Ishikawa (cell line): ENCODE data around the gene ARPP21.

Source experiments
- CEBPB ChIP-seq: IDR thresholded peaks from 2 replicates; pipeline ENCODE4 v1.6.1; 2012
- CREB1 ChIP-seq: IDR thresholded peaks from 2 replicates; pipeline ENCODE4 v1.6.1; 2012; ENCODE audit warnings: low read depth
- EGR1 ChIP-seq: IDR thresholded peaks from 2 replicates; pipeline ENCODE4 v1.6.1; 2012
- EP300 ChIP-seq: IDR thresholded peaks from 2 replicates; pipeline ENCODE4 v1.6.1; 2012; ENCODE audit warnings: borderline replicate concordance
- FOXM1 ChIP-seq: IDR thresholded peaks from 2 replicates; pipeline ENCODE4 v1.6.1; 2012; ENCODE audit warnings: low read depth, borderline replicate concordance
- MAX ChIP-seq: IDR thresholded peaks from 2 replicates; pipeline ENCODE4 v1.6.1; 2012
- NFIC ChIP-seq: IDR thresholded peaks from 2 replicates; pipeline ENCODE4 v1.6.1; 2012
- RAD21 ChIP-seq: IDR thresholded peaks from 2 replicates; pipeline ENCODE4 v1.6.1; 2012; ENCODE audit warnings: low read depth
- TAF1 ChIP-seq: IDR thresholded peaks from 2 replicates; pipeline ENCODE4 v1.6.1; 2012; ENCODE audit warnings: low read depth, mild to moderate bottlenecking
- TEAD4 ChIP-seq: IDR thresholded peaks from 2 replicates; pipeline ENCODE4 v1.6.1; 2012
- USF1 ChIP-seq: IDR thresholded peaks from 2 replicates; pipeline ENCODE4 v1.6.1; 2012
- YY1 ChIP-seq: IDR thresholded peaks from 2 replicates; pipeline ENCODE4 v1.6.1; 2012; ENCODE audit warnings: low read depth
- ZBTB7A ChIP-seq: IDR thresholded peaks from 2 replicates; pipeline ENCODE4 v1.6.1; 2012; ENCODE audit warnings: low read depth

GRCh38 chr3:35644451-35644850, 5.1 kb downstream of the ARPP21 start:
- TF ChIP-seq FOXM1 = no peak
- no peak for TF ChIP-seq RAD21
- no peak for TF ChIP-seq TAF1
- no peak for TF ChIP-seq EP300
- TF ChIP-seq MAX = no peak
- TF ChIP-seq CREB1 = no peak
- no peak for TF ChIP-seq CEBPB
- no peak for TF ChIP-seq USF1
- TF ChIP-seq EGR1 = no peak
- no peak for TF ChIP-seq NFIC
- TF ChIP-seq YY1 = no peak
- TF ChIP-seq ZBTB7A = no peak
- no peak for TF ChIP-seq TEAD4
